HCT116 (cell line): Measurements from ENCODE around the gene OTUD3. TPM values are rescaled to one million over a fixed set of nuclear protein-coding genes. Genes with fewer than 3 reads are reported as not detected.

Experiments
- ATAC-seq: fragments of 200-7000 bp; cut with Tn5 transposase; 2 replicates; pipeline ENCODE4 v1.9.1; 2020; ENCODE audit warnings: mild to moderate bottlenecking, moderate library complexity
- BruUV-seq: library from RNA; stranded (reverse); fragments of 400-500 nt; replicated peaks from 2 replicates; lab custom pipeline; 2021; lab: Mats Ljungman, UMichigan
- CTCF ChIA-PET: fragments of 300-600 bp; sonication (Branson Sonifier 250); formaldehyde crosslinking; loops from one replicate; lab custom pipeline; 2021; ENCODE audit warnings: antibody characterized with exemption; lab: Charles Lee
- POLR2A ChIA-PET: fragments of 300-600, 350-600 bp; sonication (Branson Sonifier 250); formaldehyde crosslinking; loops from one replicate; lab custom pipeline; 2021; ENCODE audit warnings: antibody characterized with exemption; lab: Charles Lee
- RAD21 ChIA-PET, 2 experiments: fragments of 300-600 bp; sonication (Branson Sonifier 250); formaldehyde crosslinking; loops; one replicate each; lab custom pipeline; 2023; ENCODE audit warnings: low total read pairs in 2 of 2; ENCODE audit not compliant: uncharacterized antibody in 2 of 2, unreplicated experiment in 2 of 2, low non-redundant PET in 1 of 2; lab: Charles Lee
- DNase-seq: peaks from one replicate; pipeline ENCODE4 v3.0.0-alpha.2; 2010; ENCODE audit warnings: low read depth, low spot score
- H2AFZ ChIP-seq: fragments of 200-600 bp; shearing (Covaris generic), sonication (generic); 2 replicates; pipeline ENCODE4 v1.6.1; 2017; ENCODE audit warnings: low read depth, mixed run types, mixed read lengths, antibody characterized with exemption, low read length; ENCODE audit not compliant: poor library complexity, severe bottlenecking
- H3K27ac ChIP-seq: 2 replicates; pipeline ENCODE4 v1.5.1; 2012; ENCODE audit warnings: low read depth, low read length
- H3K27me3 ChIP-seq: fragments of 200-600 bp; sonication (generic); 2 replicates; pipeline ENCODE4 v1.6.1; 2016; ENCODE audit warnings: mixed run types, low read length, mixed read lengths; ENCODE audit not compliant: insufficient read depth
- H3K36me3 ChIP-seq, 2 experiments: fragments of 200-500 bp in 1 of 2; fragments of 200-600 bp in 1 of 2; sonication (Bioruptor generic) in 1 of 2; sonication (generic) in 1 of 2; 2 replicates each; pipeline versions ENCODE4 v1.5.1 to v1.6.1; 2014 to 2016; ENCODE audit warnings: low read length in 2 of 2, inconsistent platforms in 1 of 2, mixed read lengths in 1 of 2, mixed run types in 1 of 2; ENCODE audit not compliant: insufficient read depth in 2 of 2, control insufficient read depth in 1 of 2
- H3K4me1 ChIP-seq, 2 experiments: fragments of 200-600 bp in 1 of 2; sonication (generic) in 1 of 2; 2 replicates each; pipeline versions ENCODE4 v1.5.1 to v1.6.1; 2012 to 2017; ENCODE audit warnings: low read length in 2 of 2, inconsistent platforms in 1 of 2, mild to moderate bottlenecking in 1 of 2, mixed read lengths in 1 of 2, mixed run types in 1 of 2, moderate library complexity in 1 of 2; ENCODE audit not compliant: insufficient read depth in 2 of 2, control insufficient read depth in 1 of 2
- H3K4me2 ChIP-seq: fragments of 200-600 bp; sonication (generic); 2 replicates; pipeline ENCODE4 v1.6.1; 2017; ENCODE audit warnings: mixed run types, low read length, mixed read lengths
- H3K4me3 ChIP-seq, 2 experiments: fragments of 200-600 bp in 1 of 2; sonication (generic) in 1 of 2; replicated peaks in 1 of 2; 2 replicates each; pipeline ENCODE4 v1.5.1; 2011 to 2016; ENCODE audit warnings: low read length in 2 of 2, control low read depth in 1 of 2, low read depth in 1 of 2, mild to moderate bottlenecking in 1 of 2, mixed read lengths in 1 of 2, mixed run types in 1 of 2
- H3K79me2 ChIP-seq: fragments of 200-600 bp; sonication (generic); 2 replicates; pipeline ENCODE4 v1.6.1; 2017; ENCODE audit warnings: mild to moderate bottlenecking, mixed run types, low read length, moderate library complexity, mixed read lengths; ENCODE audit not compliant: insufficient read depth
- H3K9ac ChIP-seq: fragments of 200-600 bp; sonication (generic); 2 replicates; pipeline ENCODE4 v1.6.1; 2016; ENCODE audit warnings: low read length, mixed read lengths
- H3K9me2 ChIP-seq: fragments of 200-600 bp; sonication (generic), shearing (Covaris generic); 2 replicates; pipeline ENCODE4 v1.6.1; 2017; ENCODE audit warnings: mixed run types, mild to moderate bottlenecking, moderate library complexity; ENCODE audit not compliant: insufficient read depth
- H3K9me3 ChIP-seq, 2 experiments: fragments of 200-500 bp in 1 of 2; fragments of 200-600 bp in 1 of 2; sonication (Bioruptor generic) in 1 of 2; sonication (generic) in 1 of 2; 2 replicates each; pipeline ENCODE4 v1.6.1; 2014 to 2017; ENCODE audit warnings: low read length in 2 of 2, mixed read lengths in 2 of 2, inconsistent platforms in 1 of 2, low read depth in 1 of 2, mild to moderate bottlenecking in 1 of 2, mixed run types in 1 of 2, moderate library complexity in 1 of 2; ENCODE audit not compliant: control insufficient read depth in 1 of 2, insufficient read depth in 1 of 2
- H4K20me1 ChIP-seq: fragments of 200-600 bp; sonication (generic), shearing (Covaris generic); 2 replicates; pipeline ENCODE4 v1.6.1; 2017; ENCODE audit warnings: mixed run types, mild to moderate bottlenecking, moderate library complexity; ENCODE audit not compliant: insufficient read depth
- CEBPB ChIP-seq: IDR thresholded peaks from 2 replicates; pipeline ENCODE4 v1.6.1; 2012; ENCODE audit warnings: low read depth
- EGR1 ChIP-seq: IDR thresholded peaks from 2 replicates; pipeline ENCODE4 v1.6.1; 2012; ENCODE audit warnings: low read depth
- EZH2 ChIP-seq: fragments of 200-600 bp; sonication (generic); IDR thresholded peaks from 2 replicates; pipeline ENCODE4 v1.6.1; 2017; ENCODE audit warnings: antibody characterized with exemption, mixed run types
- EZH2phosphoT487 ChIP-seq: fragments of 200-600 bp; IDR thresholded peaks from 2 replicates; pipeline ENCODE4 v1.6.1; 2018; ENCODE audit warnings: antibody characterized with exemption, borderline replicate concordance
- FOSL1 ChIP-seq: IDR thresholded peaks from 2 replicates; pipeline ENCODE4 v1.6.1; 2012; ENCODE audit warnings: low read depth
- MAX ChIP-seq: IDR thresholded peaks from 2 replicates; pipeline ENCODE4 v1.6.1; 2012
- POLR2A ChIP-seq: IDR thresholded peaks from 2 replicates; pipeline ENCODE4 v1.7.0; 2011; ENCODE audit warnings: borderline replicate concordance; ENCODE audit not compliant: insufficient read depth, insufficient read length; ENCODE audit errors: extremely low read depth
- RAD21 ChIP-seq: IDR thresholded peaks from 2 replicates; pipeline ENCODE4 v1.6.1; 2012; ENCODE audit warnings: low read depth, mild to moderate bottlenecking
- REST ChIP-seq: IDR thresholded peaks from 2 replicates; pipeline ENCODE4 v1.6.1; 2012; ENCODE audit warnings: low read depth
- SIN3A ChIP-seq: IDR thresholded peaks from 2 replicates; pipeline ENCODE4 v1.6.1; 2012; ENCODE audit warnings: low read depth
- YY1 ChIP-seq: IDR thresholded peaks from 2 replicates; pipeline ENCODE4 v1.6.1; 2011; ENCODE audit warnings: low read length, low read depth, moderate library complexity, mild to moderate bottlenecking; ENCODE audit not compliant: insufficient replicate concordance; ENCODE audit errors: extremely low read depth
- ZNF274 ChIP-seq: fragments of 200-500 bp; sonication (Bioruptor generic); IDR thresholded peaks from 2 replicates; pipeline ENCODE4 v1.6.1; 2014; ENCODE audit warnings: mild to moderate bottlenecking, low read depth, low read length, inconsistent platforms
- intact Hi-C: fragments of 100-400 bp; cut with micrococcal nuclease; formaldehyde crosslinking; loops from 2 replicates; pipeline ENCODE4 v1.10.0; 2022
- total RNA-seq: library from RNA; stranded (reverse); gene quantifications from one replicate; pipeline ENCODE4 v1.2.1, GENCODE V29; 2021; ENCODE audit not compliant: unreplicated experiment

OTUD3 gene
- total RNA-seq, 1 experiment from 2014 or later: 15.0 TPM

GRCh38 chr1:19858893-19859292 is 23.3 kb upstream of the OTUD3 start:
- ATAC-seq (no peak), DNase-seq (no peak)
- Histone ChIP-seq H3K36me3 (no peaks in the 10 kb centered on the region), H3K9ac (no peak overlapping the region), H3K4me3 (no peak overlapping the region), H3K4me2 (no peak overlapping the region), H3K27ac (no peak overlapping the region), H3K79me2 (no peaks in the 10 kb centered on the region), H3K27me3 (no peaks in the 10 kb centered on the region), H4K20me1 (no peaks in the 10 kb centered on the region), H3K4me1 (peaks cover 6 to 12% of the 10 kb centered on the region in 2 experiments; a peak in 3 of 4 replicates), H2AFZ (no peak overlapping the region), H3K9me2 (no peaks in the 10 kb centered on the region), H3K9me3 (peaks cover 3 to 4% of the 10 kb centered on the region in 2 experiments; a peak in 1 of 4 replicates)
- no TSS peak for BruUV-seq
- ChIA-PET CTCF (no interaction called here), POLR2A (no interaction called here), RAD21 (no interaction called here)
- TF ChIP-seq ZNF274 (no peak), SIN3A (no peak), EGR1 (no peak), EZH2 (no peak), POLR2A (no peak), MAX (no peak), YY1 (no peak), FOSL1 (no peak), REST (no peak), EZH2phosphoT487 (no peak), RAD21 (no peak), CEBPB (no peak)
- intact Hi-C loops: no loop called here
